HFFc6 (cell line): ENCODE measurements around the gene SNX7. TPM values are rescaled to one million over a fixed set of nuclear protein-coding genes. Genes with fewer than 3 reads are reported as not detected.

Experiments
- DNase-seq: peaks from one replicate; pipeline ENCODE4 v3.0.0-alpha.2; 2018
- H3K27ac Mint-ChIP-seq: 2 replicates; pipeline ENCODE4 v1.8.0; 2020; ENCODE audit warnings: mild to moderate bottlenecking, mixed read lengths
- H3K27me3 Mint-ChIP-seq: 2 replicates; pipeline ENCODE4 v1.8.0; 2021; ENCODE audit warnings: mild to moderate bottlenecking, moderate library complexity, mixed read lengths; ENCODE audit not compliant: insufficient read depth
- H3K36me3 Mint-ChIP-seq: 2 replicates; pipeline ENCODE4 v1.8.0; 2021; ENCODE audit warnings: low read depth, mixed read lengths
- H3K4me1 Mint-ChIP-seq: 2 replicates; pipeline ENCODE4 v1.8.0; 2020; ENCODE audit warnings: low read depth, mixed read lengths
- H3K4me3 Mint-ChIP-seq: 2 replicates; pipeline ENCODE4 v1.8.0; 2020; ENCODE audit warnings: mild to moderate bottlenecking, moderate library complexity, mixed read lengths
- H3K9me3 Mint-ChIP-seq: 2 replicates; pipeline ENCODE4 v1.8.0; 2020; ENCODE audit warnings: mild to moderate bottlenecking, mixed read lengths
- total RNA-seq, 6 experiments: library from RNA; stranded (reverse); fragmentation: NEBNext Ultra II Directional; extraction: Animal tissue kit (Norgen Biotek cat#: 25700); gene quantifications; 2 replicates in 1 of 6; 3 replicates in 5 of 6; pipeline ENCODE4 v1.2.3, GENCODE V29; 2021
- TF ChIP-seq, protein P1 (sequence below): fragments of 200-600 bp; sonication (generic); IDR thresholded peaks from 2 replicates; pipeline ENCODE4 v1.5.0; 2021; ENCODE audit warnings: antibody characterized with exemption, mild to moderate bottlenecking

The SNX7 gene
- total RNA-seq, 6 experiments from 2014 or later: 26.3 to 35.2 (median 32.8) TPM

DNA sequence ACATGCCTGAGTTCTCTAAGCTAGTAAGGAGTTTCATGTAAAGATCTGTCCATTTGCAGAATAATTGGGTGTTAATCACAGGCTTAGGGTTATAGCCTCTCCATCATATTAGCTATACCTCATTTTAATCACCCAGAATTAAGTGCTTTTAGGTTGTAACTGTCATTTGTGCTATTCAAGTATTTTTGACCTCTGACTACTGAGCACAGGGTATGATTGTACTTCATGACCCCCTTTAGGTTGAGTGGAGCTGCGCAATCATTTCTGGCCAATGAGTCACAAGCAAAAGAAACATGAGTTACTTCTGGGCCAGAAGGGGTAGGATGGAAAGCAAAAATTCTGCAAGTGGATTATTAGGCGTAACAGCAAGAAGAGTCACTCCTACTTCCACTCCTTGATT lies 8.4 kb upstream of the SNX7 start:
- DNase-seq: no peak
- no peaks in the 10 kb centered on the region for H3K9me3 Mint-ChIP-seq
- H3K4me3 Mint-ChIP-seq: no peak overlapping the region
- H3K27ac Mint-ChIP-seq: no peak overlapping the region
- peaks cover 5% of the 10 kb centered on the region for H3K27me3 Mint-ChIP-seq
- TF ChIP-seq, protein P1, sequence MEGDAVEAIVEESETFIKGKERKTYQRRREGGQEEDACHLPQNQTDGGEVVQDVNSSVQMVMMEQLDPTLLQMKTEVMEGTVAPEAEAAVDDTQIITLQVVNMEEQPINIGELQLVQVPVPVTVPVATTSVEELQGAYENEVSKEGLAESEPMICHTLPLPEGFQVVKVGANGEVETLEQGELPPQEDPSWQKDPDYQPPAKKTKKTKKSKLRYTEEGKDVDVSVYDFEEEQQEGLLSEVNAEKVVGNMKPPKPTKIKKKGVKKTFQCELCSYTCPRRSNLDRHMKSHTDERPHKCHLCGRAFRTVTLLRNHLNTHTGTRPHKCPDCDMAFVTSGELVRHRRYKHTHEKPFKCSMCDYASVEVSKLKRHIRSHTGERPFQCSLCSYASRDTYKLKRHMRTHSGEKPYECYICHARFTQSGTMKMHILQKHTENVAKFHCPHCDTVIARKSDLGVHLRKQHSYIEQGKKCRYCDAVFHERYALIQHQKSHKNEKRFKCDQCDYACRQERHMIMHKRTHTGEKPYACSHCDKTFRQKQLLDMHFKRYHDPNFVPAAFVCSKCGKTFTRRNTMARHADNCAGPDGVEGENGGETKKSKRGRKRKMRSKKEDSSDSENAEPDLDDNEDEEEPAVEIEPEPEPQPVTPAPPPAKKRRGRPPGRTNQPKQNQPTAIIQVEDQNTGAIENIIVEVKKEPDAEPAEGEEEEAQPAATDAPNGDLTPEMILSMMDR: no peak
- H3K36me3 Mint-ChIP-seq: no peaks in the 10 kb centered on the region
- peaks cover 8% of the 10 kb centered on the region for H3K4me1 Mint-ChIP-seq

DNA sequence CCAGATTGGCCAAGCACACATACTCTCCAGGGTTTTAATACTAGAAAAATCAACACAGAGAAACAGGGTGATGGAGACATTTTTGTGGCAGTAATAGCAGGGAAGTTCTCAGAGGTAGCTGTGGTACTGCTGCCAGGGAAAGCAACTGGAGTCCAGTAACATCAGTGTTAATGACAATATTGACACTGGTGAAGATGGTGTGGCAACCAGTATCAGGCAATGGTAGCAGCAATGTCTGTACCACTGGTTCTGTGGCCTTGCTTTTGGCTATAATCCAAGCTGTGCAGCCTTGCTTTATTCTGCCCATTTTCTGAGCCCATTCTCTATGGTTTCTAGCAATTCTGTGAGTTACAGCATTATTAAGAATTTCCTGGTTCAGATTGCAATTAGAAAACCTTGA lies 1.6 kb upstream of the SNX7 start:
- Mint-ChIP-seq H3K9me3 (no peaks in the 10 kb centered on the region), H3K4me1 (peaks cover 28% of the 10 kb centered on the region), H3K4me3 (no peak overlapping the region), H3K27ac (no peak overlapping the region), H3K27me3 (peaks cover 3% of the 10 kb centered on the region), H3K36me3 (0 out of 2 replicates have a peak, but pooled peaks cover 5% of the 10 kb centered on the region)
- DNase-seq: no peak
- TF ChIP-seq, protein P1: no peak

DNA sequence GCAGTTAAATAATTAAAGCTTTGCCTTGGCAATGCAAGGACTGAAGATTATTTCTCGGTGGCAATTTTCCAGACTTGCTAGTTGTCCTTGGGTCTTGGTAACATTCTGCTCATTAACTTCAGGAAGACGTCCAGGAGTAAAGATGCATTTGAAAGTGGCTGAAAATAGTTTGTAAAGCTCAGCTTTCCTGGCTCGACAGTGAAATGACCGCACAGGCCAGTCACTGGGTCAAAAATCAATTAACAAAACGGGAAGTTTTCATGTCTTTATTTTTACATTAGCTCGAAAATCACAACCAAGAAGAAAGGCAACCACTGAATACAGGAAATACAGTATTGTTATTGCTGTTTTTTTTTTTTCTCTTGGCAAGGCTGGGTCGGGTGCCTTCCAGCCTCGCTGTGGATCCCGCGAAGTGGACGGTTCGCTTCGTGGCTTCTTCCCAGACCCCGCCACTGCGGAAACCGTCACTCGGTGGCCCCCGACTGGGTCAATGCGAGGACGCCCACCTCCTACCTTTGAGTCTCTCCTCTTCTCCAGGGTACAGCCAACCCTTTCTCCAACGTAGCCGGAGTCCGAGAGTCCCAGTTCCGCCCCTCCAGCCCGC lies 479 bp upstream of the SNX7 start:
- no peak for DNase-seq
- TF ChIP-seq, protein P1: no peak
- Mint-ChIP-seq H3K4me1 (peaks cover 28% of the 10 kb centered on the region), H3K4me3 (peak overlapping the region; percentile 87), H3K27me3 (peaks cover 3% of the 10 kb centered on the region), H3K9me3 (no peaks in the 10 kb centered on the region), H3K36me3 (0 out of 2 replicates have a peak, but pooled peaks cover 5% of the 10 kb centered on the region), H3K27ac (peak overlapping the region; percentile 73)

DNA sequence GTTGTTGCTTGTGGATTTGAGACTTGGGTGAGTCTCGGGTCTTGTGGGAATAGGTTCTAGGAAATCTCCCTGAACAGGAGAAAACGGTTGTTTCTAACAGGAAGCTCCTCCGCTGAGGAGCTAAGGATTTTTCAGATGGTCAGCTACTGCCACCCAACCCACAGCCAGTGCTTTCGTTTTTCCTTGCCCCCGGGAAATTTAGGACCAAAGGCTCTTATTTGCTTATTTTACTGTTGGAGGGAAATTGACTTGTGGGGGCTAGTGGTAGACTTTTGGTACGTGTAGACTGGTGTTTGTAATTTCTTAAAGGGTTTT lies 792 bp downstream of the SNX7 start:
- peak overlapping the region; percentile 93 for H3K27ac Mint-ChIP-seq
- no peak for DNase-seq
- H3K4me1 Mint-ChIP-seq: peaks cover 28% of the 10 kb centered on the region
- H3K9me3 Mint-ChIP-seq: no peaks in the 10 kb centered on the region
- 0 out of 2 replicates have a peak, but pooled peaks cover 5% of the 10 kb centered on the region for H3K36me3 Mint-ChIP-seq
- no peaks in the 10 kb centered on the region; the same call in 1 of the 2 replicates for H3K27me3 Mint-ChIP-seq
- TF ChIP-seq, protein P1: no peak
- peak overlapping the region; percentile 99 for H3K4me3 Mint-ChIP-seq

DNA sequence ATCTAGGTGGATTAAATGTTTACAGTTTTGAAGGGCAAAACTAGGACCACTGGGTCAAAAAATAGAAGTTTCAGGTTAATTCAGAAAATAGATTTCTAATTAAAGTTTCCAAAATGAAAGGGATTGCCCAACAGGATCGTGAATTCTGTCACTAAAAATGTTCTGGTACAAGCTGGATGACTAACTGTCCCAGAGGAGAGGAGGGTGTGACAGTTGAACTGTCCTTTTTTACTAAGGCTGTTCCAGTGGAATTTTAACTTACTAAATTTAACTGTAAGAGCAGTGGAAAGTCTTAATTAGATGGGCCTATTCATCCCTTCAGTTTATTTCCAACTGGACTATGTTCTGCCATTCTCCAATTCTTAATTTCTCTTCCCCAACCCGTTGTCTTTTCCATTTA lies 7.2 kb downstream of the SNX7 start:
- no peak for DNase-seq
- Mint-ChIP-seq H3K4me1 (peaks cover 48% of the 10 kb centered on the region), H3K4me3 (peak overlapping the region; percentile 25), H3K36me3 (no peaks in the 10 kb centered on the region), H3K27ac (peak overlapping the region; percentile 43), H3K27me3 (no peaks in the 10 kb centered on the region), H3K9me3 (no peaks in the 10 kb centered on the region)
- TF ChIP-seq, protein P1: no peak
